HG02973 (cell line): Measurements from ENCODE around the gene MARCO.

Source experiments
- ATAC-seq: cut with Tn5 transposase; IDR thresholded peaks from one replicate; pipeline ENCODE4 v1.9.1; 2021; ENCODE audit warnings: moderate library complexity; ENCODE audit not compliant: unreplicated experiment

The MARCO gene

GRCh38 chr2:118973542-118973951, 31.6 kb downstream of the MARCO start:
- ATAC-seq: no peak

DNA sequence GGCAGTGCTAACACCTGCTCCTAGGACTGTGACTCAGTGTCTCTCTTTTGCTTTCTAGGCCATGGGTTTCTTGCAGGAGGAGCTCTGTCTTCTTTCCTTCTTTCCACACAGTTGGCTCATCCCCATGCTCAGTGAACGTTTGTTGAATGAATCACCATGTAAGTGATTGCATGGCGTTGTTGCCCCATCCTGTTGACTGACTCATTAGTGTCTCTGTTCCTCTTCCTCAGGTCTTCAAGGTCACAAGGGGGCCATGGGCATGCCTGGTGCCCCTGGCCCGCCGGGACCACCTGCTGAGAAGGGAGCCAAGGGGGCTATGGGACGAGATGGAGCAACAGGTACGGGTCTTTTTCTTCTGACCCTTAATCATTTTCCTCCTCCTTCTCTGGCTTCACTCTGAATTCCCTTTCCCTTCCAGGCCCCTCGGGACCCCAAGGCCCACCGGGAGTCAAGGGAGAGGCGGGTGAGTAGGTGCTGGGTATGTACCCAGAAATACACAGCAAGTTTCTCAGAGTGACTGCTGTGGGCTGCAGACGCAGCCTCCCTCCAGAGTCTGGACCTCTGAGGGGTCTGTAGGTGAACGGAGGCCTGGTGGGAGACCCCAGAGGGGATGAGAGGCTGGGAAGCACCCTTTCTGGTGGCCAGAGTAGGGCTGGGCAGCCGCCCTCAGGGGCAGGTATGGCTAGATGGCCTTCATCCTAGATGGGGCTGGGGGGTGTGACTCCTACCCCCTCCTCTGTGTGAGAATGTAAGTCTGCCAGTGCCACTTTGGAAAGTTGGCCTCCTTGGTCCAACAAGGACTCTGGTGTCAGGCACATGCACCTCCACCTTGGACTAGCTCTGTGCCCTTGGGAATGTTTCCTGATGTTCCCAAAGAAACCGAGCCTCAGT, 32.4 kb downstream of the MARCO start:
- no peak for ATAC-seq

- no peak for ATAC-seq
Observed at GRCh38 chr2:118975133-118975532, 33.1 kb downstream of the MARCO start.

GRCh38 chr2:118978064-118978463, 36.1 kb downstream of the MARCO start:
- ATAC-seq: no peak

- ATAC-seq: no peak
Observed at GRCh38 chr2:118979152-118979861, 37.3 kb downstream of the MARCO start.

DNA sequence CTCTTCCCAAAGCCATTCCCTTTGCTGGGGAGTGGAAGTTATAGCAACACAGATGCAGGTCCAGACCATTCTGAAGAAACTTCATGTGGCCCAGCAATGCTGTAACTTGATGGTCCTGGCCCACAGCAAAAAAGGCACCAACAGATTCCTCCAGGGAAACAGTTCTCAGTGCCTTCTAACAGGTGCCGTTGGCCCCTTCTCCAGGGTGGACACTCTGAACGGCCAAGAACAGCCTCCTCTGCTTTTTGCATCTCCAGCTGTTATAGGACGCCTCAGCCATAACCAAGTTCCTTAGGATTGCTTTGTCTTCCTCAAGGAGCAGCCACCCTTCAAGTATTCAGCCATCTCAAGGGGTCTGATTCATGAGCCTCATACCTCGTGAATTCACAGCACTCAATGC, 38.0 kb downstream of the MARCO start:
- no peak for ATAC-seq

- ATAC-seq: no peak
Observed at GRCh38 chr2:118980573-118980972, 38.6 kb downstream of the MARCO start.

DNA sequence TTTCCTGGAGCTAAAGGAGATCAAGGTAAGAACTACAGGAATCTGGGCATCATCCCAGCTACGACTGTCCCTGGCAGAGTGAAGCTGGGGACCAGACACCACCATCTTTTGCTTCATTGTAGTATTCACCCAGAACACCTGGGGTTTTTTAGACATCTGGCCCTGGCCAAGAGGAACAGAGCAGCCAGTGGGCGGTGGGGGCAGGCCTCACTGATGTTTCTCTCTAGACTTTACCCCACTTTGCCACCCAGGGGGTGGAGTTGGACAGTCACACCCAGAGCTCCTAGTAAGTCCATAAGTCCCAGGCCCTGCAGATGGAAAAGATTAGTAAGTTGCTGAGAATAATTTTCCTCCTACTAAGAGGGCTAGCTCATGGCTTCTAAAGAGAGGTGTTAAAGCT, 39.6 kb downstream of the MARCO start:
- no peak for ATAC-seq

DNA sequence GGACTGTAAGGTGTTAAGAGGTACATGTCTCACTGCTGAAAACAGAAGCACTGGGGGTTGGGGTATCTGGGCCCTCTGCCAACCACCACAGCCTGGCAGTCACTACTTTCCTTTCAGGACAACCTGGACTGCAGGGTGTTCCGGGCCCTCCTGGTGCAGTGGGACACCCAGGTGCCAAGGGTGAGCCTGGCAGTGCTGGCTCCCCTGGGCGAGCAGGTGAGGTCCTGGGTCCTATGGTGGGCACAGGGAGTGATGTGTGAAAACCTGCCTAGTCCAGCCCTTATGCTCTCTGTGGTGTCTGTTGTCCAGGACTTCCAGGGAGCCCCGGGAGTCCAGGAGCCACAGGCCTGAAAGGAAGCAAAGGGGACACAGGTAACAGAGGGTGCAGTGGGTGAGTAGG, 40.0 kb downstream of the MARCO start:
- ATAC-seq: no peak

DNA sequence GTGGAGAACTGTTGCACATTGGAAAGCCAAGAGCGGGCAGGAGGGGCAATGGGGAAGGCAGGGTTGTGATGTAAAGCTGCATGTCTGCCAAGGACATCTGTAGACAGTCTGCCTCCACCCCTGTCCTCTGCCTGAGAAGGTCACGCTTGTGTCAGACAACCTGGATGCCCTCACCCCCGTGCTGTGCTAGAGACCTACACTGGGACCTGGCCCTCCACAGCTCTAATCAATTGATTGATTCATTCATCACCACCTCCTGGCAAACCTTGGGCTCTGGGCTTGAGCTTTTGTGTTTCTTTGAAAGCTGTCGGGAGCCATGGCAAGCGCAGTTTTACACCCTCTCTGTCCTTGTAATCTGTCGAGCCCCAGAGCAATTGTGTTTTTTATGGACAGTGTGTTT, 41.1 kb downstream of the MARCO start:
- ATAC-seq: no peak

DNA sequence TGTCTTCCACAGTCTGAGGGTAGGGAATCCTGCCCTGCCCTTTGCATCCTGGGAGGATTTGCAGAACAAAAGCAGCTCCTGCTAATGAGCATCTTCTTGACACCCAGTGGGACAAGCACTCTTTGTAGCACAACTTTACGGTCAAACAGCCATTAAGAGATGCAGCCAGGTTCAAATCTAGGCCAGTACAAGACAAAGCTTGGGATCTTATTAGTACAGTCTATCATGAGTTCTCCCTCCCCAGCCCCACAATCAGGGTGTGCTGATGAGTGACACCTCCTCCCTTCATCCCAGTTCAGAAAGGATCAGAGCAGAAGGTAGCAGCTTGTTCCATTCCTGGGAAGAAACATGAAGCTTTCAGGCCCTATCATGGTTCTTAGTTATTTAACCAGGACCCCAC, 41.9 kb downstream of the MARCO start:
- ATAC-seq: no peak

DNA sequence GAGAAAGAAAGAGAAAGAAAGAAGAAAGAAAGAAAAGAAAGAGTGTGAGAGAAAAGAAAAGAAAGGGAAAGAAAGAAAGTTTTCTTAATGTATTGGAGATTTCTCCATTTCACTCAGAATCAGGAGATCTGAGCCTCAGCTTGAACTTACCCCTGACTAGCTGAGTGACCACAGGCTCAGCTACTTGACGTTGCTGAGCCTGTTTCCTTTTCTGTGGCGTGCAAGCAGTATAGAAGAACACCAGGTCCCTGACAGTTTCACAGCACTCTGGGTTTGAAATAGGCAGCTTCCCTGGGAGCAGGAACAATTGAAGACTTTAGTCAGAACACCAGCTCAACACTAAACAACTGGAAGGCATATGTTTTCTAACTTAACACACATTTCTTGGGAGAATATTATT, 44.7 kb downstream of the MARCO start:
- ATAC-seq: no peak

DNA sequence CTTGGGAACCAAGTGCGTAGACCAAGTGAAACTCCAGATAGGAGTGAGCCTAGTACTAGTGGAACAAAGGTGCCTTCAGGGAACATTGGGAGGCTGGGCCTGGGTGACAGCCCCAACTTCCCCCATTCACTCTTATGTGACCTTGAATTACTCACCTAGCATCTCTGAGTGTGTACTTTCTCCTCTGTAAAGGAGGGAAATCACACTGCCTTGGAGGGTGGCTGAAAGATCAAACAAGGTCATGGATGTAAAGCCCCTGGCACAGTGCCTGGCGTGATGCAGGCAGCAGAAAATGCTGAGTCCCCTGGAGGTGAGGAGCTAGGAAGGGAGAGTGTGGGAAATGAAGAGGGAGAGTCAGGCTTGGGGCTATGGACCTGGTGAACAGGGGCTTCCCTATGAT, 45.9 kb downstream of the MARCO start:
- no peak for ATAC-seq

GRCh38 chr2:118988706-118989105, 46.7 kb downstream of the MARCO start:
- ATAC-seq: no peak

- peak; percentile 75 for ATAC-seq
Observed at GRCh38 chr2:118989481-118989880, 47.5 kb downstream of the MARCO start.

- ATAC-seq: no peak
Observed at GRCh38 chr2:118990757-118991545, 49.0 kb downstream of the MARCO start.

DNA sequence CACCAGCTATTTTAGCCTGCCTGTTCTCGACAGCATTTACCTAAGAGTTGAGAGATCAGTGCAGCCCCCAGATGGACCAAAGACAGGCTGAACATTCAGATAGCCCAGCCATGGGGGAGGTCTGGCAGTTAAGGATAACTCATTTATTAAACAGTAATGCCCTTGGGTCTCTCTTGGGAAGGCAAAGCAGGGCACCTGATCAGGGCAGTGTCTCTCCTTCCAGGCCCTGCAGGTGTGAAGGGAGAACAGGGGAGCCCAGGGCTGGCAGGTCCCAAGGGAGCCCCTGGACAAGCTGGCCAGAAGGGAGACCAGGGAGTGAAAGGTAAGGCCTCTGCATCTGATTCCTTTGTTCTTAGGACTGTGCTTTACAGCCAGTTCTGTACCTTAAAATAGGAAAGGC, 49.6 kb downstream of the MARCO start:
- no peak for ATAC-seq

GRCh38 chr2:118992740-118993391, 50.9 kb downstream of the MARCO start:
- ATAC-seq: no peak

GRCh38 chr2:118993392-118993752, 51.4 kb downstream of the MARCO start:
- ATAC-seq: no peak

DNA sequence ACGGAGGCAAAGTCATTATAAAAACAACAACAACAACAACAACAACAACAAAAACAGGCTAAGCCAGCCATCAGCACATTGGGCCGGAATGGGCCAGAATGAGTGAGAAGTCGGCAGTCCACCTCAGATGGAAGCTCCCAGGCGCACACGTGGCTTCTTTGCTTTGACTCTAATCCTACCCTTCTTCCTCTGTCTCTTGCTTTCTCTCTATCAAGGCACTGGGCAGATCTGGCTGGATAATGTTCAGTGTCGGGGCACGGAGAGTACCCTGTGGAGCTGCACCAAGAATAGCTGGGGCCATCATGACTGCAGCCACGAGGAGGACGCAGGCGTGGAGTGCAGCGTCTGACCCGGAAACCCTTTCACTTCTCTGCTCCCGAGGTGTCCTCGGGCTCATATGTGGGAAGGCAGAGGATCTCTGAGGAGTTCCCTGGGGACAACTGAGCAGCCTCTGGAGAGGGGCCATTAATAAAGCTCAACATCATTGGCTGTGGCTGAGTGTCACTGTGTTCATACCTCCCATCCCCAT, 52.2 kb downstream of the MARCO start:
- ATAC-seq: no peak

GRCh38 chr2:118994778-118995177, 52.8 kb downstream of the MARCO start:
- ATAC-seq: no peak
